ENCODE measurements around the gene PRMT7. TPM values are rescaled to one million over a fixed set of nuclear protein-coding genes. Genes with fewer than 3 reads are reported as not detected.

PRMT7 gene
- total and polyA plus RNA-seq, 2 of the 8 experiments (the other 6 are each of a cell fraction or from before 2014, with no cell fraction given), result 48.2 to 49.3 TPM

- Histone ChIP-seq H3K4me3 (ENCODE audit: extremely low read depth in 1 of 4, insufficient read depth in 2 of 4, low read depth in 3 of 4, low read length in 4 of 4) (no peak overlapping the region), H3K14ac (ENCODE audit: insufficient read length) (no peak overlapping the region), H2BK5ac (ENCODE audit: low read depth, low read length) (no peak overlapping the region), H2BK12ac (ENCODE audit: low read depth, low read length) (no peak overlapping the region), H3K9me3 (ENCODE audit: insufficient read depth in 2 of 2, low read depth in 1 of 2, low read length in 1 of 2) (no peaks in the 10 kb centered on the region), H2BK20ac (ENCODE audit: low read length) (no peak overlapping the region), H3K9ac (replicated peaks in 1 of 4; ENCODE audit: extremely low read depth in 1 of 4, low read depth in 3 of 4, low read length in 3 of 4) (no peak overlapping the region), H3K56ac (replicated peaks; ENCODE audit: insufficient read length, low read depth, low read length) (no peak overlapping the region), H2AFZ (ENCODE audit: low read length) (no peak overlapping the region), H2AK5ac (ENCODE audit: low read depth, low read length) (no peak overlapping the region), H3K18ac (ENCODE audit: extremely low read depth, low read length) (no peak overlapping the region; the same call in 1 of the 2 replicates), H4K91ac (replicated peaks; ENCODE audit: insufficient read length, low read length) (no peak overlapping the region), H3K27ac (ENCODE audit: low read depth, low read length) (no peak overlapping the region), H3K36me3 (ENCODE audit: control insufficient read depth in 2 of 4, insufficient read depth in 4 of 4, low read length in 3 of 4) (no peaks in the 10 kb centered on the region), H3K79me2 (ENCODE audit: control insufficient read depth in 1 of 2, insufficient read depth in 2 of 2, low read length in 2 of 2) (no peaks in the 10 kb centered on the region), H4K5ac (ENCODE audit: insufficient read length, low read depth, low read length) (no peak overlapping the region), H3K23ac (ENCODE audit: insufficient read length) (no peak overlapping the region), H4K20me1 (replicated peaks in 1 of 2; ENCODE audit: control insufficient read depth in 1 of 2, insufficient read depth in 2 of 2, low read length in 2 of 2) (no peaks in the 10 kb centered on the region), H3K23me2 (ENCODE audit: low read depth, low read length) (no peaks in the 10 kb centered on the region), H2BK120ac (replicated peaks; ENCODE audit: low read depth, low read length) (no peak overlapping the region), H3K27me3 (replicated peaks in 1 of 4; ENCODE audit: control insufficient read depth in 3 of 4, extremely low read depth in 1 of 4, insufficient read depth in 3 of 4, low read length in 3 of 4) (peaks cover 0 to 2% (median 0%) of the 10 kb centered on the region in 4 experiments; a peak in 2 of 7 replicates), H3K79me1 (ENCODE audit: low read depth, low read length) (no peaks in the 10 kb centered on the region), H3K4me2 (ENCODE audit: insufficient read depth in 1 of 2, low read depth in 2 of 2, low read length in 2 of 2) (no peak overlapping the region), H2BK15ac (ENCODE audit: low read length) (no peak overlapping the region), H4K8ac (ENCODE audit: extremely low read depth, insufficient read depth, low read length) (no peak overlapping the region), H3K4me1 (replicated peaks in 1 of 4; ENCODE audit: control insufficient read depth in 3 of 4, insufficient read depth in 4 of 4, low read length in 3 of 4) (peaks cover 0 to 2% (median 0%) of the 10 kb centered on the region in 4 experiments; a peak in 3 of 7 replicates), H3K4ac (replicated peaks; ENCODE audit: insufficient read length, low read depth, low read length) (no peak overlapping the region)
- FAIRE-seq, result no peak
- DNase-seq (ENCODE audit: low read depth in 1 of 2, low spot score in 2 of 2), result no peak
- CTCF ChIA-PET (ENCODE audit: partially characterized antibody), result interaction anchor here (0.8 to 14.3 kb wide), 5 partner anchors 9 to 33 kb away, joined by 3 to 221 read pairs (median 8); no protein-coding TSS in a partner anchor
- 94% methylated on average over 6 of the region's 6 CpGs; no CpG with 5 or more reads in 1 of the 2 experiments for WGBS, 2 experiments (ENCODE audit: extremely low coverage in 1 of 2, insufficient coverage in 1 of 2, insufficient read length in 1 of 2, insufficient replicate concordance in 2 of 2, low coverage in 1 of 2, low lambda C conversion rate in 2 of 2, missing lambda C conversion rate in 1 of 2)
- POLR2A ChIA-PET (ENCODE audit: partially characterized antibody), result no interaction called here
- TF ChIP-seq YY1 (IDR thresholded peaks at IDR 0.05; ENCODE audit: low read depth, low read length) (no peak), SIX5 (IDR thresholded peaks at IDR 0.05; ENCODE audit: low read depth, low read length) (no peak), TAF1 (IDR thresholded peaks at IDR 0.05; ENCODE audit: low read depth, low read length) (no peak), ZNF274 (IDR thresholded peaks at IDR 0.05; ENCODE audit: borderline replicate concordance, extremely low read depth, low read length) (no peak), SP1 (IDR thresholded peaks at IDR 0.05; ENCODE audit: low read depth, low read length) (no peak), KDM1A (IDR thresholded peaks at IDR 0.05; ENCODE audit: borderline replicate concordance, low read length) (no peak), SIN3A (conservative IDR thresholded peaks at IDR 0.05 in 1 of 2, IDR thresholded peaks at IDR 0.05 in 1 of 2; ENCODE audit: low read depth in 1 of 2, low read length in 2 of 2) (no peak), CREB1 (IDR thresholded peaks at IDR 0.05) (no peak), RAD21 (IDR thresholded peaks at IDR 0.05 in 1 of 2, conservative IDR thresholded peaks at IDR 0.05 in 1 of 2; ENCODE audit: low read depth in 2 of 2, low read length in 2 of 2) (no peak), CTBP2 (IDR thresholded peaks at IDR 0.05; ENCODE audit: borderline replicate concordance, insufficient read depth, insufficient read length, low read length) (no peak), RXRA (IDR thresholded peaks at IDR 0.05; ENCODE audit: insufficient read depth, low read depth, low read length) (no peak), BRCA1 (IDR thresholded peaks at IDR 0.05; ENCODE audit: low read depth, low read length) (no peak)
Measured at GRCh38 chr16:68376590-68376989, 65.8 kb downstream of the PRMT7 start.
